ENCODE data around the gene RAB18.

Gene RAB18

GRCh38 chr10:27470885-27471284, 33.2 kb upstream of the RAB18 start:
- DNase-seq (ENCODE audit: low read depth) = no peak
- TF ChIP-seq CTCF (conservative IDR thresholded peaks at IDR 0.05; ENCODE audit: low read length) = no peak
- H3K4me3 ChIP-seq (ENCODE audit: low read length) = no peak overlapping the region

GRCh38 chr10:27474741-27475140, 29.4 kb upstream of the RAB18 start:
- no peak for DNase-seq (ENCODE audit: low read depth)
- TF ChIP-seq CTCF (conservative IDR thresholded peaks at IDR 0.05; ENCODE audit: low read length) = no peak
- no peak overlapping the region for H3K4me3 ChIP-seq (ENCODE audit: low read length)

- no peak for DNase-seq (ENCODE audit: low read depth)
- no peak for TF ChIP-seq CTCF (conservative IDR thresholded peaks at IDR 0.05; ENCODE audit: low read length)
- H3K4me3 ChIP-seq (ENCODE audit: low read length) = no peak overlapping the region
Measured at GRCh38 chr10:27479016-27479415, 25.1 kb upstream of the RAB18 start.

- no peak for DNase-seq (ENCODE audit: low read depth)
- TF ChIP-seq CTCF (conservative IDR thresholded peaks at IDR 0.05; ENCODE audit: low read length) = no peak
- no peak overlapping the region for H3K4me3 ChIP-seq (ENCODE audit: low read length)
Measured at GRCh38 chr10:27481486-27481885, 22.6 kb upstream of the RAB18 start.

- H3K4me3 ChIP-seq (ENCODE audit: low read length) = no peak overlapping the region
- TF ChIP-seq CTCF (conservative IDR thresholded peaks at IDR 0.05; ENCODE audit: low read length) = no peak
- peak; percentile 44 for DNase-seq (ENCODE audit: low read depth)
Measured at GRCh38 chr10:27482984-27483956, 20.8 kb upstream of the RAB18 start.

GRCh38 chr10:27485368-27485767, 18.7 kb upstream of the RAB18 start:
- no peak overlapping the region for H3K4me3 ChIP-seq (ENCODE audit: low read length)
- no peak for DNase-seq (ENCODE audit: low read depth)
- TF ChIP-seq CTCF (conservative IDR thresholded peaks at IDR 0.05; ENCODE audit: low read length) = no peak

GRCh38 chr10:27485986-27486385, 18.1 kb upstream of the RAB18 start:
- no peak for TF ChIP-seq CTCF (conservative IDR thresholded peaks at IDR 0.05; ENCODE audit: low read length)
- H3K4me3 ChIP-seq (ENCODE audit: low read length) = no peak overlapping the region
- no peak for DNase-seq (ENCODE audit: low read depth)

All from AG10803 (cell line).